GM19395 (cell line): Measurements from ENCODE around the gene ACSL5.
"Not testable (repeated sequence)": the region's sequence is repeated elsewhere in the genome, so short reads cannot be mapped to it uniquely, and the experiment has no call there.

Experiments
- ATAC-seq: cut with Tn5 transposase; IDR thresholded peaks from one replicate; pipeline ENCODE4 v1.9.1; 2021; ENCODE audit warnings: mild to moderate bottlenecking, moderate library complexity; ENCODE audit not compliant: unreplicated experiment

Gene ACSL5

DNA sequence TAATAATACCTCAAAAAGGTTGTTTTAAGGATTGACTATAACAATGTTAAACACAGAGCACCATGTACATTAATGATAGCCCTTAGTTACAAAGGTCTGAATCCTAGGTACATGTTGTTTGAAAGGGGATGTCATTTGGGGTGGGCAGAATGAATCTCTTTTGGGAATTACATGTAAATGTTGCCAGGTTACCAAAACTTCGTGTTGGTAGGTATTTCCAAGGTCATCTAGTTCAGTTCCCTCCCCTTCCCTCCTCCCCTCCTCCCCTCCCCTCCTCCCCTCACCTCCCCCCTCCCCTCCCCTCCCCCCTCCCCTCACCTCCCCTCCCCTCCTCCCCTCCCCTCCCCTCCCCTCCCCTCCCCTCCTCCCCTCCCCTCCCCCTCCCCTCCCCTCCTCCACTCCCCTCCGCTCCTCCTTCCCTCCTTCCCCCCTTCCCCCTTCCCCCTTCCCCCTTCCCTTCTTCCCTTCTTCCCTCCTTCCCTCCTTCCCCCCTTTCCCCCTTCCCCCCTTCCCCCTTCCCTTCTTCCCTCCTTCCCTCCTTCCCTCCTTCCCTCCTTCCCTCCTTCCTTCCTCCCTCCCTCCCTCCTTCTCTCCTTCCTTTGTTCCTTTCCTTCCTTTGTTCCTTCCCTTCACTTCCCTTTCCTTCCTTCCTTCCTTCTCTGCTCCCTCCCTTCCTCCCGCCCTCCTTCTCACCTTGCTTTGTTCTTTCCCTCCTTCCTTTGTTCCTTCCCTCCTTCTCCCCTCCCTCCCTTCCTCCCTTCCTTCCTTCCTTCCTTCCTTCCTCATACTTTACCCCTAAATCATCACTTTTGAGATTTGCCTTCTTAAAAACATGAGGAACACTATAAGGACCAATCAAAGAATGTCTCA lies 81.2 kb downstream of the ACSL5 start:
- no peak for ATAC-seq

DNA sequence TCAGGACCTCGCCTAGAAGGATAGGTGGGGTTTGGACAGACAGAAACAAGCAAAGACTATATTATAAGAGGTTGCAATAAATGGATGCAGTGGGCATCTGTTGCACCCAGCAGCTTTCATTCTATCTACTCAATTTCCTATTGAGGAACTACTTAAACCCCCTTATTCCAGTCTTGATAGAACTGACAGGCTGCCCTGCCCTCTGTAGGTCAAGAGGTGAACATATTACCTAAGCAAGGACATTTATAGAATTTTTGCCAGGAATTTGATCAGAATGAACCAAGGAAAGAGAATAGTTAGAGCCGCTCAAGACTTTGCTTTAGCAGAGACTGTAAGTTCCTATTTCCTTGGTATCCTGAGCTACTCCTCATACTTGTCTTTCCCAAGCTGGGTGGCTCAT lies 82.6 kb downstream of the ACSL5 start:
- ATAC-seq, result no peak

DNA sequence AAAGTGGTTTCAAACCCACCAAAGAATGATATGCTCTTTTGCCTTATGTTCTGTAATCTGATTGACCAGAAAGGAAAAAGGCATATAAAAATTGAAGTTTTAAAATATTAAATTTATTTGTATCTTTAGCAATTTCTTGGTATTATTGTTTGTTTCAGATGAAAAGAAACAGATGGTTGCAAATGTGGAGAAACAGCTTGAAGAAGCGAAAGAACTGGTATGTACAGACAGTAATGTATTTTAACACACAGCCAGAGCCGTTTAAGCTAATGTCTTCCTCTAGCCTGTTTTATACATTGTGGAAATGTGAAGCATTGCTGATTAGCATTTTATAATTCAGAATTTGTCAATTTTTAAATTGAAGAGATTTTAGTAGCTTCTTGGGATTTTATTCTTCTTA lies 86.5 kb downstream of the ACSL5 start:
- no peak for ATAC-seq

DNA sequence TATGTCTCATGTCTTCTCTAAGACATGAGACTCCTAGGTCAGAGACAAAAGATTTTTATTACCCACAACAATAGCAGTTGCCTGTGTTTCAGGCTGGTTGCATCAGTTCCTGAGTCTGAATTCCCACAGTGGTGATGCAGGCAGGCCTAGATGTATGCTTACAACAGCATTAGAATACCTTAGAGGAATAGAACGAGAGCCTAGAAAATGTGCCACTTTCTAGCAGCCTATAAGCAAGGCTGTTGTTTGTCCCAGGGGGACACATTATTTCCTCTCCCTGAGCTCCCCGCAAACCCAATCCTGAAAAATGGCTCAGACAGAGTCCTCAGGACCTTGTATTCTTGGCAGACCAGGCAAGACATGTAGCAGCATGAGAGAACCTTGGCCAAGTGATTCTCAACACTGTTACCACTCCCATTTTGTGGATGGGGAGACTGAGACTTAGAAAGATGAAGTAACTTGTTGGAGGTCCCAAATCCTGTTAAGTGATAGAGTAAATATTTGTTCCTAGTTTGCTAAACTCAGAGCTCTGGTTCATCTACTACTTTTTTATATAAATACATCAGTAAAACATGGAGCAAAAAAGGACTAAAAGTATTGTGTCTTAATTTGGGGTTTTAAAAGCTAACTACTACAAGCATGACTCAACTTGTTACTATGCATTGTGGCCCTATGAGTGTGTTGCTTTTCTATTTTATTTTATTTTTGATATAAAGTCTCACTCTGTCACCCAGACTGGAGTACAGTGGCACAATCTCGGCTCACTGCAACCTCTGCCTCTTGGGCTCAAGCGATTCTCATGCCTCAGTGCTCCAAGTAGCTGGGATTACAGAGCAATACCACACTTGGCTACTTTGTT lies 87.3 kb downstream of the ACSL5 start:
- no peak for ATAC-seq

DNA sequence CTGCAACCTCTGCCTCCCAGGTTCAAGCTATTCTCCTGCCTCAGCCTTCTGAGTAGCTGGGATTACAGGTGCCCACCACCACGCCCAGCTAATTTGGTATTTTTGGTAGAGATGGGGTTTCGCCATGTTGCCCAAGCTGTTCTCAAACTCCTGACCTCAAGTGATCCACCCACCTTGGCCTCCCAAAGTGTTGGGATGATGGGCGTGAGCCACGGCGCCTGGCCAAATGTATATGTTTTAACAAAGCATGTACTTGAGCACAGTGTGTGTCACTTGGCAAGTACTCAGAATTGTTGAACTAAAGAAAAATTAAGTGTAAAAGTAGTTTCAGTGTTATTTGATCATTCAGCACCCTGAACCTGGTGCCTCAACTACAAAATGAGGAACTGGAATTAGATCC lies 90.2 kb downstream of the ACSL5 start:
- not testable (repeated sequence) for ATAC-seq

DNA sequence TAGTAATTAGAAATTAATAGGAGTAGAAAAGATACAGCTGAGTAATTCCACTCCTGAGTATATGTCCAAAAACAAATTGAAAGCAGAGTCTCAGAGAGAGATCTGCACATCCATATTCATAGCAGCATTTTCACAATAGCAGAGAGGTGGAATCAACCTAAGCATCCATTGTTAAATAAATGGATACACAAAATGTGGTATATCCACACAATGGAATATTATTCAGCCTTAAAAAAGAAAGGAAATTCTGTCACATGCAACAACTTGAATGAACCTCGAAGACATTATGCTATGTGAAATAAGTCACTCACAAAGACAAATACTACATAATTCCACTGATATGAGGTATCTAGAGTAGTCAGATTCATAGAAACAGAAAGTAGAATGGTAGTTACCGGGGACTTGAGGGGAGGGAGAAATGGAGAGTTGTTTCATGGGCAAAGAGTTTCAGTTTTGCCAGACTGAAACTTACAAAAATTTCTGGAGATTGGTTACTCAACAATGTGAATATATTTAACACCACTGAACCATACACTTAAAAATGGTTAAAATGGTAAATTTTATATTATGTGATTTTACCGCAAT lies 91.5 kb downstream of the ACSL5 start:
- ATAC-seq, result no peak

DNA sequence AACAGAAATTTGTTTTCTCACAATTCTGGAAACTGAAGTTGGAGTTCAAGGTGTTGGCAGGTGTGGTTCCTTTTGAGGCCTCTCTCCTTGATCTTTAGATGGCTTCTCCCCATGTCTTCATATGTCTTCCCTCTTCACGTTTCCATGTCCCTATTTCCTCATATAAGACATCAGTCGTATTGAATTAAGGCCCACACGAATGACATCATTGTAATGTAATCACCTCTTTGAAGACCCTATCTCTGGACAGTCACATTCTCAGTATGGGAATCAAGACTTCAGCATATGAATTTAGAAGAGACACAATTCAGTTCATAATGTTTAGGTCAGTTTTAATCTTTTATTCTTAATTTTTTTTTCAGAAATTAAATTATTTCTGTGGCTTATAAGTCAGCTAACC lies 92.9 kb downstream of the ACSL5 start:
- no peak for ATAC-seq

DNA sequence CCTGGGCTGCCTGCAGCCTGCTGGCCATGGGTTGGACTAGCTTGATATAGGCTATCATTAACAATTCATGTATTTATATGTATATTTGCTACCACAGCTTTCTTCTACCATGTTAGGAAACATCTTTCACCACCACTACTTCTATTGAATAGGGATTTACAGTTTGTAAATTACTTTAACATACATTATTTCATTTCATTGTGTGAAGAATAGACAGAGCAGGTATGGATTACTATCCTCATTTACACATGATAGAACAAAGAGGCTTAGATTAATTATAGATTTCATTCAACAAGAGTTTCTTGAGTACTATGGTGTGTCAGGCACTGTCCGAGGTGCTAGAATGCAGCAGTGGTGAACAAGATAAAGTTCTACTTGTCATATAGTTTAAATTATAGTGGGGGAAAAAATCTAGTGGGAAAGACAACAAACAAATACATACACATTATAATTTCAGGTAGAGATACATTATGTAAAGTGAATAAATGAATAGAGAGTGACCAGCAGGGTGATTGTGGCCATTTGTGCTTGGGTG lies 93.7 kb downstream of the ACSL5 start:
- ATAC-seq, result no peak

DNA sequence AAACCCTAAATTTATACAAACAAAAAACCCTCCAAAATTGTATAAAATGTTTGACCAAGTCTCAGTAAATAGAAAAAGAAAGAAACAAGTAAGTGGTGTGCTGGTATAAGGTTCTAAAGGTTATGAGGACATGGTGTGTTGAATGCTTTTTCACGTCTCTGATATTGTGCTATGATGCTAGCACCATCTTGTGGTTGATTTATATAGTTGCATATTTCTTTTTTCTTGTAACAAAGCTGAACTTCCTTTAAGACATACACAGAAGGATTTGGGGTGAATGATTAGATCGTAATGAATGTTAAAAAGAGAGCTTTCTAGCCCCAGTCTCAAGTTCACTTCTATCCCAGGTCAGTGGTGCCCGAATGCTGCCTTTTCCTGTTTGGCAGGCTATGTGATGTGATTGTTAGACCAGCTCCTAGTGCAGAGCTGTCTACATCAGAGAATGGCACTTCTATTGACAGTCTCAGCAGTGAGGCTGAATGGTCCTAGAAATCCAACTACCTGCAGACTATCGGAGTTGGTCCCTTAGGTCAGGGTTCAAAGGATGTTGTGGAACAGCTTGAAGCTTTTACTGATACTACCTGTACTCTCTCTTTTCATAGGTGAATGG lies 98.1 kb downstream of the ACSL5 start:
- ATAC-seq, result peak; percentile 78

DNA sequence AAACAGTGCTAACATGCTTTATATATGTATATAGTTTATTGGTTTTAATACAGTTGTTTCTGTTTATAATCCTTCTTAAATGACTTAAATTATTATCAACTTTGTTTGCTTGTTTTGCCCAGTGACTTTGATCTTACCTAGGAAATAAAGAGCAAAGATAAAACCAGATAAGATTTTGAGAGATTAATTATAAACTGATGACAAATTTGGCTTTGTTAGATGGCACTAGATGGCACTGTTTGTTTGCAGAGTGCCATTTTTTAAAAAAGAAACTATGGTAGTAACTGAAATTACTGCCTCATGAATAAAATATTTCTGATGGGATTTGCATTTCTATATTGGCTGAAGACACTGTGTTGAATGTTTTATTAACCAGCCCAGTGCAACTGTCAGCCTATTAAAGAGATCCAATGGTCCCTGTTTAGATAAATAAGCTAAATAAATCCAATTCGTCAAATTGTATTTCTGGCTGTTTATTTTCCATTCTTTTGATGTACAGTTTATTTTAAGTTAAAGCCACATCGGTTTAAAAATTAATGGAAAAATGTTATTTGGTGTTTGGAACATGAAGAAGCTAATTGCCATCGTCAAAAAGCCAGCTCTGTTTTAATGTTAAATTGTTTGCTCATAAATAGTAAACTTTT lies 101.8 kb downstream of the ACSL5 start:
- no peak for ATAC-seq
